B cell (primary cell): ENCODE data around the gene UGT2A2. TPM values are rescaled to one million over a fixed set of nuclear protein-coding genes. Genes with fewer than 3 reads are reported as not detected.

Experiments used
- ATAC-seq: fragments of 200-7000 bp; cut with Tn5 transposase; one replicate; pipeline ENCODE4 v1.10.0; 2021; ENCODE audit warnings: low read depth, mild to moderate bottlenecking, moderate number of reproducible peaks, moderate library complexity
- CTCF ChIA-PET: fragments of 350-600 bp; sonication (Branson Sonifier 250); formaldehyde crosslinking; loops from one replicate; lab custom pipeline; 2021; ENCODE audit warnings: antibody characterized with exemption, inconsistent platforms; lab: Charles Lee
- POLR2A ChIA-PET: fragments of 350-600 bp; sonication (Branson Sonifier 250); formaldehyde crosslinking; loops from one replicate; lab custom pipeline; 2021; ENCODE audit warnings: antibody characterized with exemption; lab: Charles Lee
- DNase-seq: peaks from one replicate; pipeline ENCODE4 v3.0.0; 2013
- H2AFZ ChIP-seq: 2 replicates; pipeline ENCODE4 v1.6.1; 2012; ENCODE audit warnings: mild to moderate bottlenecking, low read depth, low read length; ENCODE audit not compliant: insufficient read depth, poor library complexity, severe bottlenecking
- H3K27ac ChIP-seq, 2 donors: 1 replicate in 1 of 2; 2 replicates in 1 of 2; pipeline ENCODE4 v1.5.1; 2012 to 2013; ENCODE audit warnings: low read length in 2 of 2, mild to moderate bottlenecking in 2 of 2, moderate library complexity in 1 of 2
- H3K27me3 ChIP-seq, 4 experiments: fragments of 200-600 bp in 1 of 4; sonication (generic) in 1 of 4; replicated peaks in 1 of 4; 1 replicate in 2 of 4; 2 replicates in 2 of 4; pipeline versions ENCODE4 v1.6.1 to v1.7.0; 2013 to 2016; ENCODE audit warnings: low read length in 3 of 4, mild to moderate bottlenecking in 2 of 4, mixed read lengths in 1 of 4, moderate library complexity in 1 of 4; ENCODE audit not compliant: insufficient read depth in 4 of 4, control insufficient read depth in 3 of 4; ENCODE audit errors: control extremely low read depth in 1 of 4
- H3K36me3 ChIP-seq, 2 experiments: replicated peaks in 1 of 2; 1 replicate in 1 of 2; 2 replicates in 1 of 2; pipeline versions ENCODE4 v1.6.1 to v1.7.1; 2013; ENCODE audit warnings: low read length in 1 of 2; ENCODE audit not compliant: insufficient read depth in 2 of 2, control insufficient read depth in 1 of 2; ENCODE audit errors: control extremely low read depth in 1 of 2, extremely low read depth in 1 of 2
- H3K4me1 ChIP-seq, 2 donors: fragments of 200-600 bp in 1 of 2; sonication (generic) in 1 of 2; 1 replicate in 1 of 2; 2 replicates in 1 of 2; pipeline versions ENCODE4 v1.5.1 to v1.6.1; 2013 to 2017; ENCODE audit warnings: low read length in 2 of 2; ENCODE audit not compliant: control insufficient read depth in 2 of 2, insufficient read depth in 2 of 2
- H3K4me2 ChIP-seq: replicated peaks from 2 replicates; pipeline ENCODE3; 2012; ENCODE audit warnings: mild to moderate bottlenecking, low read depth, low read length; ENCODE audit not compliant: poor library complexity, severe bottlenecking
- H3K4me3 ChIP-seq, 5 experiments: fragments of 200-600 bp in 1 of 5; sonication (generic) in 1 of 5; 1 replicate in 3 of 5; 2 replicates in 2 of 5; pipeline versions ENCODE4 v1.5.1 to v1.7.0; 2011 to 2016; ENCODE audit warnings: low read length in 4 of 5, mild to moderate bottlenecking in 4 of 5, low read depth in 2 of 5, control low read depth in 1 of 5, moderate library complexity in 1 of 5; ENCODE audit not compliant: insufficient read depth in 1 of 5; ENCODE audit errors: control extremely low read depth in 1 of 5, extremely low read depth in 1 of 5
- H3K79me2 ChIP-seq: fragments of 200-600 bp; sonication (generic); one replicate; pipeline ENCODE4 v1.6.0; 2016; ENCODE audit warnings: low read length; ENCODE audit not compliant: control insufficient read depth, insufficient read depth
- H3K9ac ChIP-seq: fragments of 200-600 bp; sonication (generic); 2 replicates; pipeline ENCODE4 v1.6.1; 2017; ENCODE audit warnings: mild to moderate bottlenecking, low read length, moderate library complexity
- H3K9me3 ChIP-seq, 3 donors: one replicate each; pipeline versions ENCODE4 v1.6.1 to v1.7.1; 2013; ENCODE audit warnings: low read length in 2 of 3; ENCODE audit not compliant: control insufficient read depth in 2 of 3, insufficient read depth in 1 of 3; ENCODE audit errors: control extremely low read depth in 1 of 3
- H4K20me1 ChIP-seq: 2 replicates; pipeline ENCODE4 v1.6.0; 2012; ENCODE audit warnings: mild to moderate bottlenecking, low read length; ENCODE audit not compliant: insufficient read depth, control insufficient read depth, poor library complexity, severe bottlenecking
- H3K27ac Mint-ChIP-seq: one replicate; pipeline ENCODE4 v1.8.0; 2021; ENCODE audit warnings: mixed read lengths
- H3K27me3 Mint-ChIP-seq: one replicate; pipeline ENCODE4 v1.8.0; 2021; ENCODE audit warnings: mixed read lengths
- H3K4me1 Mint-ChIP-seq: one replicate; pipeline ENCODE4 v1.8.0; 2021; ENCODE audit warnings: mixed read lengths
- H3K4me3 Mint-ChIP-seq: one replicate; pipeline ENCODE4 v1.8.0; 2021; ENCODE audit warnings: mixed read lengths
- H3K9me3 Mint-ChIP-seq: one replicate; pipeline ENCODE4 v1.8.0; 2022; ENCODE audit warnings: mixed read lengths; ENCODE audit not compliant: insufficient read depth
- CTCF ChIP-seq: fragments of 200-600 bp; IDR thresholded peaks from one replicate; pipeline ENCODE4 v1.8.0; 2022; ENCODE audit warnings: antibody characterized with exemption, mild to moderate bottlenecking
- EZH2 ChIP-seq: IDR thresholded peaks from 2 replicates; pipeline ENCODE4 v1.6.1; 2012; ENCODE audit warnings: borderline replicate concordance, low read depth, mild to moderate bottlenecking, moderate library complexity, low read length; ENCODE audit not compliant: insufficient read depth, poor library complexity, severe bottlenecking
- WGBS: methylation state at CpG from one replicate; pipeline ENCODE4 v1.1.5; 2013; ENCODE audit warnings: missing lambda C conversion rate; ENCODE audit not compliant: insufficient coverage; 5-methylcytosine and 5-hydroxymethylcytosine counted together
- intact Hi-C: fragments of 100-400 bp; cut with micrococcal nuclease; formaldehyde crosslinking; loops from one replicate; pipeline ENCODE4 v1.10.0; 2022
- polyA plus RNA-seq: library from polyadenylated mRNA; depleted of rRNA; stranded (reverse); fragments of >200 nt; gene quantifications from 2 replicates; pipeline ENCODE4 v1.2.3, GENCODE V29; 2012
- total RNA-seq, 2 donors: library from RNA; stranded (reverse); fragments of 120-200 nt in 1 of 2; gene quantifications; 1 replicate in 1 of 2; 2 replicates in 1 of 2; pipeline versions ENCODE4 v1.2.3 to v1.2.4, GENCODE V29; 2013 to 2022

Gene UGT2A2
- total and polyA plus RNA-seq, 2 donors (not counting 1 experiment from before 2014, with no cell fraction given), result not detected

- H3K4me3 Mint-ChIP-seq, result no peak overlapping the region
- CTCF ChIA-PET, result no interaction called here
- POLR2A ChIA-PET, result no interaction called here
These were observed 3.5 kb upstream of the UGT2A2 start for GRCh38 chr4:69642961-69643360.

GRCh38 chr4:69640289-69640688 lies 847 bp upstream of the UGT2A2 start:
- Histone ChIP-seq H3K4me2 (no peak overlapping the region), H3K4me1 (no peaks in the 10 kb centered on the region), H3K9me3 (no peaks in the 10 kb centered on the region), H4K20me1 (no peaks in the 10 kb centered on the region), H3K79me2 (no peaks in the 10 kb centered on the region), H3K36me3 (no peaks in the 10 kb centered on the region), H3K4me3 (no peak overlapping the region), H3K27me3 (no peaks in the 10 kb centered on the region), H3K27ac (no peak overlapping the region), H3K9ac (no peak overlapping the region), H2AFZ (no peak overlapping the region)
- DNase-seq, result no peak
- ChIA-PET POLR2A (no interaction called here), CTCF (no interaction called here)
- Mint-ChIP-seq H3K27ac (no peak overlapping the region), H3K27me3 (no peaks in the 10 kb centered on the region), H3K4me3 (no peak overlapping the region), H3K9me3 (no peaks in the 10 kb centered on the region), H3K4me1 (no peaks in the 10 kb centered on the region)
- no peak for ATAC-seq
- 100% methylated on average over 2 of the region's 2 CpGs for WGBS
- intact Hi-C loops, result no loop called here
- TF ChIP-seq CTCF (no peak), EZH2 (no peak)

More at GRCh38 chr4:69642961-69643360, 3.5 kb upstream of the UGT2A2 start:
- TF ChIP-seq CTCF, result no peak
- TF ChIP-seq EZH2, result no peak
- Histone ChIP-seq H3K9ac (no peak overlapping the region), H3K9me3 (no peaks in the 10 kb centered on the region), H3K4me3 (no peak overlapping the region), H3K79me2 (no peaks in the 10 kb centered on the region), H3K36me3 (no peaks in the 10 kb centered on the region), H3K4me2 (no peak overlapping the region), H2AFZ (no peak overlapping the region), H4K20me1 (no peaks in the 10 kb centered on the region), H3K4me1 (no peaks in the 10 kb centered on the region), H3K27me3 (no peaks in the 10 kb centered on the region), H3K27ac (no peak overlapping the region)
- H3K4me1 Mint-ChIP-seq, result no peaks in the 10 kb centered on the region
- intact Hi-C loops, result no loop called here
- DNase-seq (no peak), ATAC-seq (no peak)
- no peaks in the 10 kb centered on the region for H3K9me3 Mint-ChIP-seq
- H3K27me3 Mint-ChIP-seq, result no peaks in the 10 kb centered on the region
- no peak overlapping the region for H3K27ac Mint-ChIP-seq
- WGBS, result no CpG with 5 or more reads among the region's 2 CpGs
